ENCODE data around the gene KCNT1.

DNA sequence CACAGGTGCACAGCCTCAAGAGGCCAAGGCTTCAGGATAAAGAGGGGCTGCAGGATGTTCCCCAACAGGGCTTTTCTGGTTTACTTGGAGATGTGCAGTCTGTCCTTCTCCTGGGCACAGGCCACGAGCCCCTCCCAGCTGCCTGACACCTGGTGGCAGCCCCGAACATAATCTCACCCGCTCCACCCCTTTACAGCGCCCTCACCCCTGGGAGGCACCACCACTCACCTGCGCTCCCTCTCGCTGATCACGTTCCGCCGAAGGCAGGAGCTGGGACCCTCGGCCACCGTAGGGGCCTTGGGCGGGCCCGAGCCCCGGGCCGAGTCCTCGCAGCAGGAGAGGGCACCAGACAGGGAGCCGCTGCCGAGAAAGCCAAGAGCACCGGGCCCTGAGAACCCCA lies 3.2 kb upstream of the KCNT1 start:
- TF ChIP-seq, protein P1, sequence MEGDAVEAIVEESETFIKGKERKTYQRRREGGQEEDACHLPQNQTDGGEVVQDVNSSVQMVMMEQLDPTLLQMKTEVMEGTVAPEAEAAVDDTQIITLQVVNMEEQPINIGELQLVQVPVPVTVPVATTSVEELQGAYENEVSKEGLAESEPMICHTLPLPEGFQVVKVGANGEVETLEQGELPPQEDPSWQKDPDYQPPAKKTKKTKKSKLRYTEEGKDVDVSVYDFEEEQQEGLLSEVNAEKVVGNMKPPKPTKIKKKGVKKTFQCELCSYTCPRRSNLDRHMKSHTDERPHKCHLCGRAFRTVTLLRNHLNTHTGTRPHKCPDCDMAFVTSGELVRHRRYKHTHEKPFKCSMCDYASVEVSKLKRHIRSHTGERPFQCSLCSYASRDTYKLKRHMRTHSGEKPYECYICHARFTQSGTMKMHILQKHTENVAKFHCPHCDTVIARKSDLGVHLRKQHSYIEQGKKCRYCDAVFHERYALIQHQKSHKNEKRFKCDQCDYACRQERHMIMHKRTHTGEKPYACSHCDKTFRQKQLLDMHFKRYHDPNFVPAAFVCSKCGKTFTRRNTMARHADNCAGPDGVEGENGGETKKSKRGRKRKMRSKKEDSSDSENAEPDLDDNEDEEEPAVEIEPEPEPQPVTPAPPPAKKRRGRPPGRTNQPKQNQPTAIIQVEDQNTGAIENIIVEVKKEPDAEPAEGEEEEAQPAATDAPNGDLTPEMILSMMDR (IDR thresholded peaks at IDR 0.05; ENCODE audit: insufficient read depth, low read length, poor library complexity, severe bottlenecking) = no peak
- no peak for TF ChIP-seq EZH2phosphoT487 (conservative IDR thresholded peaks at IDR 0.05; ENCODE audit: low read length)
